Dedifferentiated amniotic fluid mesenchymal stem cell (primary cell): ENCODE measurements around the gene IPO4.

ENCODE experiments used
- DNase-seq: peaks from one replicate; pipeline ENCODE4 v3.0.0-alpha.2; 2016; ENCODE audit errors: extremely low spot score

The IPO4 gene

GRCh38 chr14:24149302-24149969 lies 39.2 kb downstream of the IPO4 start:
- DNase-seq: no peak

GRCh38 chr14:24147761-24148428 lies 40.7 kb downstream of the IPO4 start:
- no peak for DNase-seq

- peak; percentile 99 for DNase-seq
Measured at GRCh38 chr14:24146978-24147760, 41.4 kb downstream of the IPO4 start, which contains the start of gene RNF31. Gene RNF31, plus strand, starts transcription at chr14:24147498. Its CDS starts 201 bp downstream, at chr14:24147699.

- DNase-seq: peak; percentile 85
Measured at GRCh38 chr14:24146453-24146977, 42.1 kb downstream of the IPO4 start, which contains the start of gene PSME2. Gene PSME2, minus strand, starts transcription at chr14:24146610. Its CDS starts 29 bp downstream, at chr14:24146581.

GRCh38 chr14:24145690-24146452 lies 42.7 kb downstream of the IPO4 start:
- DNase-seq: no peak

GRCh38 chr14:24145219-24145618 lies 43.4 kb downstream of the IPO4 start:
- DNase-seq: no peak

- DNase-seq: no peak
Measured at GRCh38 chr14:24144451-24144850, 44.2 kb downstream of the IPO4 start.

GRCh38 chr14:24143511-24143910 lies 45.1 kb downstream of the IPO4 start:
- DNase-seq: no peak

- peak; percentile 99 for DNase-seq
Measured at GRCh38 chr14:24141097-24141880, 47.3 kb downstream of the IPO4 start, which contains the start of gene EMC9. Gene EMC9, minus strand, starts transcription at chr14:24141591. Its CDS starts 287 bp downstream, at chr14:24141304.

- DNase-seq: no peak
Measured at GRCh38 chr14:24139272-24139934, 49.2 kb downstream of the IPO4 start.

- DNase-seq: no peak
Measured at GRCh38 chr14:24138396-24139271, 50.0 kb downstream of the IPO4 start.

- DNase-seq: no peak
Measured at GRCh38 chr14:24137529-24138395, 50.9 kb downstream of the IPO4 start.

- DNase-seq: no peak
Measured at GRCh38 chr14:24136684-24137528, 51.7 kb downstream of the IPO4 start.

- DNase-seq: peak; percentile 82
Measured at GRCh38 chr14:24135834-24136683, 52.6 kb downstream of the IPO4 start, which contains the start of gene PSME1. Gene PSME1, plus strand, starts transcription at chr14:24136194. Its CDS starts 69 bp downstream, at chr14:24136263.

- DNase-seq: no peak
Measured at GRCh38 chr14:24135584-24135833, 53.1 kb downstream of the IPO4 start.

GRCh38 chr14:24133735-24134134 lies 54.9 kb downstream of the IPO4 start:
- no peak for DNase-seq
